Upper lobe of left lung (tissue), 6 donors: Measurements from ENCODE around the gene PPID. TPM values are rescaled to one million over a fixed set of nuclear protein-coding genes. Genes with fewer than 3 reads are reported as not detected.

ENCODE experiments used
- ATAC-seq, 2 donors: fragments of 200-7000 bp; cut with Tn5 transposase; one replicate each; pipeline ENCODE4 v1.9.1; 2022; ENCODE audit warnings: mild to moderate bottlenecking in 2 of 2, moderate library complexity in 2 of 2; ENCODE audit not compliant: low FRiP score in 2 of 2
- DNase-seq, 2 donors: peaks; one replicate each; pipeline ENCODE4 v3.0.0-alpha.2; 2019 to 2020
- H3K27ac ChIP-seq, 4 donors: fragments of 200-600 bp; sonication (generic); one replicate each; pipeline ENCODE4 v1.5.1; 2016 to 2019
- H3K27me3 ChIP-seq, 4 donors: fragments of 200-600 bp; sonication (generic); one replicate each; pipeline ENCODE4 v1.5.1; 2017 to 2019
- H3K36me3 ChIP-seq, 4 donors: fragments of 200-600 bp; sonication (generic); one replicate each; pipeline ENCODE4 v1.5.1; 2016 to 2019
- H3K4me1 ChIP-seq, 4 donors: fragments of 200-600 bp; sonication (generic); one replicate each; pipeline ENCODE4 v1.5.1; 2018 to 2019
- H3K4me3 ChIP-seq, 4 donors: fragments of 200-600 bp; sonication (generic); one replicate each; pipeline ENCODE4 v1.5.1; 2017 to 2019; ENCODE audit warnings: mild to moderate bottlenecking in 2 of 4, moderate library complexity in 1 of 4
- H3K9me3 ChIP-seq, 4 donors: fragments of 200-600 bp; sonication (generic); one replicate each; pipeline ENCODE4 v1.5.1; 2018 to 2019
- EP300 ChIP-seq, 4 donors: sonication (generic); formaldehyde crosslinking; IDR thresholded peaks; one replicate each; pipeline ENCODE4 v1.5.1; 2017; ENCODE audit warnings: antibody characterized with exemption in 4 of 4, control low read depth in 2 of 4
- POLR2A ChIP-seq, 4 donors: fragments of 450-650 bp; IDR thresholded peaks; one replicate each; pipeline ENCODE4 v1.5.1; 2016 to 2017; ENCODE audit warnings: antibody characterized with exemption in 4 of 4, mild to moderate bottlenecking in 2 of 4
- POLR2AphosphoS5 ChIP-seq, 2 donors: sonication (generic); formaldehyde crosslinking; IDR thresholded peaks; one replicate each; pipeline ENCODE4 v1.5.1; 2017; ENCODE audit warnings: antibody characterized with exemption in 2 of 2
- WGBS, 2 donors: methylation state at CpG; one replicate each; pipeline ENCODE4 v1.1.5; 2017 to 2018; 5-methylcytosine and 5-hydroxymethylcytosine counted together
- total RNA-seq, 6 donors: library from RNA; depleted of rRNA in 4 of 6; stranded (reverse); fragments of >200 nt in 4 of 6; gene quantifications; one replicate each; pipeline versions ENCODE4 v1.1.0 to v1.2.1, GENCODE V29; 2016 to 2021
- TF ChIP-seq, protein P1 (sequence below), 6 experiments: fragments of 450-650 bp in 4 of 6; fragments of 200-600 bp in 2 of 6; sonication (generic) in 2 of 6; IDR thresholded peaks; one replicate each; pipeline ENCODE4 v1.5.1; 2016 to 2019; ENCODE audit warnings: antibody characterized with exemption in 6 of 6
- donor health status: DM: no; HTN: no; CAD: no; lungs with moderate emphysema.
- donor health status: DM: no; HTN: yes; CAD: no; lungs with severe emphysema.

Gene PPID
- total RNA-seq, 6 donors from 2014 or later: 5.0 to 33.5 (median 16.6) TPM

DNA sequence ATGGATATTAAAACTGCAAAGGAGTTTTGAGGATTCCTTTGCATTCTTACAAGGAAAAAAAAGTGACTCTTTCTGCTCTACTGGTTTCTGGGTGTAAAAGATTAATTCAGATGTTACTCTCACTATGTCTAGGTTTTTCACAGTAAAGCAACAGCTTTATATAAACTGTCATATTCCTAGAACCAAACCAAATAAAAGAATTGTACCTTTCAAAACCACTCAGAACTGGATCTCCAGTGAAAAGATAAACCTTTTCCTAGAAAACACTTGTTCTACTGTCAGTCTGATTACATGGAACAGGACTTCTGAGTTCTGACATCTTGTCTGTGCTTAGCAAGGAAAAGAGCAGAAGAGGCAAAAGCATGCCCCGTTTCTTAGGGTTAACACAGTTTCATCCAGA is 5.0 kb upstream of the PPID start:
- Histone ChIP-seq H3K27me3 (no peaks in the 10 kb centered on the region), H3K4me1 (peaks cover 0 to 5% (median 3%) of the 10 kb centered on the region in 4 donors), H3K9me3 (no peaks in the 10 kb centered on the region), H3K27ac (no peak overlapping the region), H3K36me3 (no peaks in the 10 kb centered on the region), H3K4me3 (no peak overlapping the region)
- TF ChIP-seq, protein P1, sequence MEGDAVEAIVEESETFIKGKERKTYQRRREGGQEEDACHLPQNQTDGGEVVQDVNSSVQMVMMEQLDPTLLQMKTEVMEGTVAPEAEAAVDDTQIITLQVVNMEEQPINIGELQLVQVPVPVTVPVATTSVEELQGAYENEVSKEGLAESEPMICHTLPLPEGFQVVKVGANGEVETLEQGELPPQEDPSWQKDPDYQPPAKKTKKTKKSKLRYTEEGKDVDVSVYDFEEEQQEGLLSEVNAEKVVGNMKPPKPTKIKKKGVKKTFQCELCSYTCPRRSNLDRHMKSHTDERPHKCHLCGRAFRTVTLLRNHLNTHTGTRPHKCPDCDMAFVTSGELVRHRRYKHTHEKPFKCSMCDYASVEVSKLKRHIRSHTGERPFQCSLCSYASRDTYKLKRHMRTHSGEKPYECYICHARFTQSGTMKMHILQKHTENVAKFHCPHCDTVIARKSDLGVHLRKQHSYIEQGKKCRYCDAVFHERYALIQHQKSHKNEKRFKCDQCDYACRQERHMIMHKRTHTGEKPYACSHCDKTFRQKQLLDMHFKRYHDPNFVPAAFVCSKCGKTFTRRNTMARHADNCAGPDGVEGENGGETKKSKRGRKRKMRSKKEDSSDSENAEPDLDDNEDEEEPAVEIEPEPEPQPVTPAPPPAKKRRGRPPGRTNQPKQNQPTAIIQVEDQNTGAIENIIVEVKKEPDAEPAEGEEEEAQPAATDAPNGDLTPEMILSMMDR (IDR thresholded peaks at IDR 0.05): no peak
- TF ChIP-seq POLR2A (IDR thresholded peaks at IDR 0.05): no peak
- TF ChIP-seq POLR2AphosphoS5 (IDR thresholded peaks at IDR 0.05): no peak
- TF ChIP-seq EP300 (IDR thresholded peaks at IDR 0.05): no peak
- WGBS, 2 donors: 60 to 70% methylated on average over 1 of the region's 1 CpG
- ATAC-seq: no peak
- DNase-seq: no peak

GRCh38 chr4:158726633-158727032 is 3.4 kb upstream of the PPID start:
- TF ChIP-seq POLR2A (IDR thresholded peaks at IDR 0.05): no peak
- TF ChIP-seq, protein P1 (IDR thresholded peaks at IDR 0.05): no peak
- WGBS, 2 donors: 81% methylated on average over 6 of the region's 6 CpGs
- ATAC-seq: no peak
- DNase-seq: no peak
- Histone ChIP-seq H3K4me1 (peaks cover 8 to 15% (median 12%) of the 10 kb centered on the region in 4 donors), H3K4me3 (no peak overlapping the region), H3K27ac (no peak overlapping the region), H3K36me3 (no peaks in the 10 kb centered on the region), H3K27me3 (no peaks in the 10 kb centered on the region), H3K9me3 (no peaks in the 10 kb centered on the region)

DNA sequence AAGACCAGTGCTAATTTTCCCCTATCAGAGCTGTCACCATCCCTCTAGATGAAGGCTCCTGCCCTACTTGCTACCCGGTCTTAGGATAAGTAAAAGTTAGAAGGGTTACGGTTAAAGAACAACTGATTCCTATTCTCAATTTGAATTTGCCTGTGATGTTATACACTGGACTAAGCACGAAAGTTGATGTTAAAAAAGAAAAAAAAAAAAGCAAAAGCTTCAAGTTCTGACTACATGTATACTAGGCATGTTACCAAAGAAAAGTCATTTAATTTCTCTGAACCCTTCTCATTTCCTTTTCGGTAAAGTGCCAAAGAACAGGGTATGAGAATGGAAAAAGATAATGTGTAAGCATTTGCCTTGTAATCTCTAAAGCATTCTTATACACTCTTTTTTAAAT is 1.4 kb upstream of the PPID start:
- Histone ChIP-seq H3K36me3 (peaks cover 0 to 10% (median 5%) of the 10 kb centered on the region in 4 donors), H3K9me3 (no peaks in the 10 kb centered on the region), H3K27ac (no peak overlapping the region), H3K4me3 (no peak overlapping the region), H3K4me1 (peaks cover 8 to 18% (median 11%) of the 10 kb centered on the region in 4 donors), H3K27me3 (no peaks in the 10 kb centered on the region)
- WGBS, 2 donors: 81 to 84% methylated on average over 4 of the region's 4 CpGs
- TF ChIP-seq POLR2A (IDR thresholded peaks at IDR 0.05) (no peak), EP300 (IDR thresholded peaks at IDR 0.05) (no peak), POLR2AphosphoS5 (IDR thresholded peaks at IDR 0.05) (no peak)
- TF ChIP-seq, protein P1 (IDR thresholded peaks at IDR 0.05): no peak
- no peak for ATAC-seq
- no peak for DNase-seq

GRCh38 chr4:158722291-158722916 is 792 bp downstream of the PPID start:
- peak in 1 of 2 donors; percentile 53 for ATAC-seq
- no peaks in the 10 kb centered on the region for H3K9me3 ChIP-seq
- no peak for DNase-seq
- peak overlapping the region; percentile 71 to 97 (median 82) for H3K4me3 ChIP-seq
- peaks cover 0 to 32% (median 14%) of the 10 kb centered on the region in 4 donors for H3K36me3 ChIP-seq
- peaks cover 8 to 18% (median 11%) of the 10 kb centered on the region in 4 donors for H3K4me1 ChIP-seq
- H3K27me3 ChIP-seq: no peaks in the 10 kb centered on the region
- no peak for TF ChIP-seq POLR2A (IDR thresholded peaks at IDR 0.05)
- TF ChIP-seq, protein P1 (IDR thresholded peaks at IDR 0.05): no peak
- no peak for TF ChIP-seq EP300 (IDR thresholded peaks at IDR 0.05)
- no peak for TF ChIP-seq POLR2AphosphoS5 (IDR thresholded peaks at IDR 0.05)
- H3K27ac ChIP-seq: peak overlapping the region; percentile 90 to 96 (median 94)
- 16 to 17% methylated on average over 15 to 16 of the region's 16 CpGs for WGBS, 2 donors

DNA sequence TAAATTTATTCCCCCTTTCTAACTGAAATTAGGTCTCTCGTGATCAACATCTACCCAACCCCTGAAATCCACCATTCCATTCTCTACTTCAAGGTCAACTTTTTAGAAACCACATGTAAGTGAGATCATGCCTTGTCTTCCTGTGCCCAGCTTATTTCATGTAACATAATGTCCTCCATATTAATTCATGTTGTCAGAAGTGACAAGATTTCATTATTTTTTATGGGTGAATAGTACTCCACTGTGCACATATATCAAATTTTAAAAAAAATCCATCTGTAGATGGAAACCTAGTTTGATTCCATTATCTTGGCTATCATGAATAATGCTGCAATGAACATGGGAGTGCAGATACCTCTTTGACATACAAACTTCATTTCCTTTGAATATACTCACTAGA is 1.5 kb downstream of the PPID start:
- 97 to 100% methylated on average over 1 of the region's 1 CpG for WGBS, 2 donors
- peaks cover 0 to 39% (median 19%) of the 10 kb centered on the region in 4 donors for H3K36me3 ChIP-seq

More for the DNA sequence above, 1.5 kb downstream of the PPID start:
- Histone ChIP-seq H3K9me3 (no peaks in the 10 kb centered on the region), H3K27ac (no peak overlapping the region), H3K27me3 (no peaks in the 10 kb centered on the region), H3K4me3 (no peak overlapping the region), H3K4me1 (peaks cover 8 to 18% (median 11%) of the 10 kb centered on the region in 4 donors)
- no peak for DNase-seq
- no peak for ATAC-seq
- TF ChIP-seq EP300 (IDR thresholded peaks at IDR 0.05): no peak
- no peak for TF ChIP-seq POLR2AphosphoS5 (IDR thresholded peaks at IDR 0.05)
- TF ChIP-seq, protein P1 (IDR thresholded peaks at IDR 0.05): no peak
- TF ChIP-seq POLR2A (IDR thresholded peaks at IDR 0.05): no peak
